Liver (tissue), 9 donors: ENCODE measurements around the gene ZNF865. TPM values are rescaled to one million over a fixed set of nuclear protein-coding genes. Genes with fewer than 3 reads are reported as not detected.

Experiments
- DNase-seq: peaks from one replicate; pipeline ENCODE4 v3.0.0-alpha.2; 2017; ENCODE audit warnings: low spot score
- H3K27ac ChIP-seq, 2 donors: one replicate each; pipeline ENCODE4 v1.7.0; 2013; ENCODE audit warnings: inconsistent platforms in 2 of 2, low read length in 2 of 2, control low read depth in 1 of 2, low read depth in 1 of 2, mild to moderate bottlenecking in 1 of 2
- H3K27me3 ChIP-seq, 4 donors: one replicate each; pipeline versions ENCODE4 v1.6.1 to v1.7.0; 2013; ENCODE audit warnings: low read length in 3 of 4, inconsistent platforms in 1 of 4, mild to moderate bottlenecking in 1 of 4, moderate library complexity in 1 of 4; ENCODE audit not compliant: control insufficient read depth in 4 of 4, insufficient read depth in 4 of 4
- H3K36me3 ChIP-seq, 4 donors: one replicate each; pipeline versions ENCODE4 v1.6.1 to v1.7.0; 2013; ENCODE audit warnings: low read length in 3 of 4, mild to moderate bottlenecking in 3 of 4, low read depth in 1 of 4, moderate library complexity in 1 of 4; ENCODE audit not compliant: control insufficient read depth in 4 of 4, insufficient read depth in 3 of 4
- H3K4me1 ChIP-seq, 4 donors: one replicate each; pipeline versions ENCODE4 v1.6.1 to v1.7.0; 2013; ENCODE audit warnings: low read length in 3 of 4, mild to moderate bottlenecking in 3 of 4, moderate library complexity in 1 of 4; ENCODE audit not compliant: control insufficient read depth in 4 of 4, insufficient read depth in 4 of 4
- H3K4me3 ChIP-seq, 3 donors: one replicate each; pipeline versions ENCODE4 v1.6.1 to v1.7.0; 2013; ENCODE audit warnings: low read length in 3 of 3, control low read depth in 1 of 3, low read depth in 1 of 3, mild to moderate bottlenecking in 1 of 3
- H3K9ac ChIP-seq, 2 donors: one replicate each; pipeline ENCODE4 v1.7.0; 2013; ENCODE audit warnings: low read length in 2 of 2, mild to moderate bottlenecking in 2 of 2, moderate library complexity in 2 of 2, control low read depth in 1 of 2, low read depth in 1 of 2
- H3K9me3 ChIP-seq, 4 donors: one replicate each; pipeline versions ENCODE4 v1.6.1 to v1.7.0; 2013; ENCODE audit warnings: low read length in 3 of 4; ENCODE audit not compliant: control insufficient read depth in 4 of 4
- EGR1 ChIP-seq, 2 donors: IDR thresholded peaks; 2 replicates each; pipeline ENCODE4 v1.6.1; 2016 to 2018; ENCODE audit warnings: antibody characterized with exemption in 2 of 2, low read depth in 2 of 2
- FOXA1 ChIP-seq: IDR thresholded peaks from 2 replicates; pipeline ENCODE4 v1.6.1; 2016; ENCODE audit warnings: antibody characterized with exemption
- FOXA2 ChIP-seq: IDR thresholded peaks from 2 replicates; pipeline ENCODE4 v1.6.1; 2016; ENCODE audit warnings: antibody characterized with exemption
- GABPA ChIP-seq, 2 donors: IDR thresholded peaks in 1 of 2; conservative IDR thresholded peaks in 1 of 2; 2 replicates each; pipeline ENCODE4 v1.6.1; 2016; ENCODE audit warnings: antibody characterized with exemption in 2 of 2, mild to moderate bottlenecking in 1 of 2, moderate library complexity in 1 of 2
- HNF4A ChIP-seq, 2 donors: conservative IDR thresholded peaks; 2 replicates each; pipeline ENCODE4 v1.6.1; 2016; ENCODE audit warnings: antibody characterized with exemption in 2 of 2, mild to moderate bottlenecking in 2 of 2
- HNF4G ChIP-seq: IDR thresholded peaks from 2 replicates; pipeline ENCODE4 v1.6.1; 2016; ENCODE audit warnings: antibody characterized with exemption
- JUND ChIP-seq, 2 donors: IDR thresholded peaks; 2 replicates each; pipeline ENCODE4 v1.6.1; 2016; ENCODE audit warnings: antibody characterized with exemption in 2 of 2
- NR2F2 ChIP-seq: IDR thresholded peaks from 2 replicates; pipeline ENCODE4 v1.6.1; 2016; ENCODE audit warnings: antibody characterized with exemption
- RAD21 ChIP-seq, 2 donors: IDR thresholded peaks; 2 replicates each; pipeline ENCODE4 v1.6.1; 2016; ENCODE audit warnings: antibody characterized with exemption in 2 of 2, mild to moderate bottlenecking in 2 of 2
- RXRA ChIP-seq, 2 donors: IDR thresholded peaks; 2 replicates each; pipeline ENCODE4 v1.6.1; 2017 to 2018; ENCODE audit warnings: antibody characterized with exemption in 2 of 2, mild to moderate bottlenecking in 1 of 2
- SP1 ChIP-seq: IDR thresholded peaks from 2 replicates; pipeline ENCODE4 v1.6.1; 2018; ENCODE audit warnings: antibody characterized with exemption, mild to moderate bottlenecking
- TAF1 ChIP-seq: conservative IDR thresholded peaks from 2 replicates; pipeline ENCODE4 v1.6.1; 2016; ENCODE audit warnings: antibody characterized with exemption, mild to moderate bottlenecking
- YY1 ChIP-seq: IDR thresholded peaks from 2 replicates; pipeline ENCODE4 v1.6.1; 2016; ENCODE audit warnings: antibody characterized with exemption, mild to moderate bottlenecking
- WGBS: extraction: QIAGEN DNeasy Blood & Tissue Kit; methylation state at CpG from one replicate; pipeline ENCODE4 v1.1.7; 2013; 5-methylcytosine and 5-hydroxymethylcytosine counted together
- polyA plus RNA-seq, 2 donors: library from polyadenylated mRNA; stranded (reverse) in 1 of 2; unstranded in 1 of 2; fragments of 200-250 nt in 1 of 2; fragments of >200 nt in 1 of 2; fragmentation: Nextera tagmentation in 1 of 2; extraction: Ambion mirVana in 1 of 2; gene quantifications; one replicate each; pipeline versions ENCODE4 v1.2.1 to v1.2.3, GENCODE V29; 2013 to 2015
- total RNA-seq, 2 donors: library from RNA; depleted of rRNA; stranded (reverse); fragments of >200 nt; gene quantifications; one replicate each; pipeline ENCODE4 v1.2.3, GENCODE V29; 2014
- TF ChIP-seq, protein P1 (sequence below): fragments of 150-350 bp; IDR thresholded peaks from 2 replicates; pipeline ENCODE4 v1.5.1; 2017; ENCODE audit warnings: improper control_type of control experiment, low read depth, low read length; ENCODE audit not compliant: missing input control
- TF ChIP-seq, protein P2 (sequence below): IDR thresholded peaks from 2 replicates; pipeline ENCODE4 v1.6.1; 2016; ENCODE audit warnings: antibody characterized with exemption
- TF ChIP-seq, protein P3 (sequence below): IDR thresholded peaks from 2 replicates; pipeline ENCODE4 v1.6.1; 2016; ENCODE audit warnings: antibody characterized with exemption
- TF ChIP-seq, protein P4 (sequence below): IDR thresholded peaks from 2 replicates; pipeline ENCODE4 v1.6.1; 2016; ENCODE audit warnings: antibody characterized with exemption
- TF ChIP-seq, protein P5 (sequence below): IDR thresholded peaks from 2 replicates; pipeline ENCODE4 v1.6.1; 2016; ENCODE audit warnings: antibody characterized with exemption, mild to moderate bottlenecking
- donor health status: healthy.
- donor health status: healthy.
- donor health status: healthy.
- donor health status: healthy.
- donor health status: healthy.

The ZNF865 gene
- total and polyA plus RNA-seq, 4 donors = 0.38 to 3.1 (median 1.6) TPM

DNA sequence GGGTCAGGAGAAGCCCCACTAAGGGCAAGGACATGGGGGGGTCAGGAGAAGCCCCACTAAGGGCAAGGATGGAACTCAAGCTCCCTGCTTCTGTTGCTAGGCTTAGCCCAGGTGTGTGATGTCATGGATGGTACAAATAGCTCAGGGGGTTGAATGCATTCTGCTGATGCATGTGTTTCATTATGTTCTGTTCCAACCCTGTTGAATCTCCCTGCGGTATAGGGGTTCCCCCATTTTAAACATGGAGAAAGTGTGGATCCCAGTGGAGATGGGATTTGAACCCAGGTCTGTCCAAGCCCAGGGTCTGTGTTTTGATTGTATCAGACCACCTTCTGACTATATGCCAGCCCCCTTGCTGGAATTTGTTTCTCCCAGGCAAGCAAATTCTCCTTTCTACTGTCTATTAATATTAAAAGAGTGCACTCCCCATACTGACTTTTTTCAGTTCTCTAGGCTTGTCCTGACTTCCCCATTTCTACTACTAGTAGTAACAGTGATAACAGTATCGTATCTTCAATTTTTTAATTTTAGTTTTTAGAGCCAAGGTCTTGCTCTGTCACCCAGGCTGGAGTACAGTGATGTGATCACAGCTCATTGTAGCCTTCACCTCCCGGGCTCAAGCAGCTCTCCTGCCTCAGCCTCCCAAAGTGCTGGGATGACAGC is 6.7 kb downstream of the ZNF865 start (continued):
- TF ChIP-seq, protein P1, sequence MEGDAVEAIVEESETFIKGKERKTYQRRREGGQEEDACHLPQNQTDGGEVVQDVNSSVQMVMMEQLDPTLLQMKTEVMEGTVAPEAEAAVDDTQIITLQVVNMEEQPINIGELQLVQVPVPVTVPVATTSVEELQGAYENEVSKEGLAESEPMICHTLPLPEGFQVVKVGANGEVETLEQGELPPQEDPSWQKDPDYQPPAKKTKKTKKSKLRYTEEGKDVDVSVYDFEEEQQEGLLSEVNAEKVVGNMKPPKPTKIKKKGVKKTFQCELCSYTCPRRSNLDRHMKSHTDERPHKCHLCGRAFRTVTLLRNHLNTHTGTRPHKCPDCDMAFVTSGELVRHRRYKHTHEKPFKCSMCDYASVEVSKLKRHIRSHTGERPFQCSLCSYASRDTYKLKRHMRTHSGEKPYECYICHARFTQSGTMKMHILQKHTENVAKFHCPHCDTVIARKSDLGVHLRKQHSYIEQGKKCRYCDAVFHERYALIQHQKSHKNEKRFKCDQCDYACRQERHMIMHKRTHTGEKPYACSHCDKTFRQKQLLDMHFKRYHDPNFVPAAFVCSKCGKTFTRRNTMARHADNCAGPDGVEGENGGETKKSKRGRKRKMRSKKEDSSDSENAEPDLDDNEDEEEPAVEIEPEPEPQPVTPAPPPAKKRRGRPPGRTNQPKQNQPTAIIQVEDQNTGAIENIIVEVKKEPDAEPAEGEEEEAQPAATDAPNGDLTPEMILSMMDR = no peak
- no peak for TF ChIP-seq GABPA (IDR thresholded peaks at IDR 0.05 in 1 of 2, conservative IDR thresholded peaks at IDR 0.05 in 1 of 2)
- no peak for TF ChIP-seq TAF1
- TF ChIP-seq HNF4G = no peak
- TF ChIP-seq JUND (IDR thresholded peaks at IDR 0.05) = no peak
- TF ChIP-seq SP1 = no peak
- TF ChIP-seq HNF4A (conservative IDR thresholded peaks at IDR 0.05) = no peak

DNA sequence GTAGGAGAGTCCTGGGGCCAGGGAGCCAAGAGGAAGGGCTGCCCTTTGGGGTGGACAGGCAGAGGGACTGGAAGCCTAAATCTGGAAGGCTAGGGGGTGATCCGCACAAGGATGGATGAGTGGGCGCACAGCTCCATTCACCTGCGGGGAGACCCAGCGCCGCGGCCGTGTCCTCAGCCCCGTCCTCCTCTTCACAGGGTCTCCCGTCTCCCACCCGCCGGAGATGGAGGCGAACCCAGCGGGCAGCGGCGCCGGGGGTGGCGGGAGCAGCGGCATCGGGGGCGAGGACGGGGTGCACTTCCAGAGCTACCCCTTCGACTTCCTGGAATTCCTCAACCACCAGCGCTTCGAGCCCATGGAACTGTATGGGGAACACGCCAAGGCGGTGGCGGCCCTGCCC is 7.9 kb downstream of the ZNF865 start:
- no peak for DNase-seq
- TF ChIP-seq JUND (IDR thresholded peaks at IDR 0.05) (no peak), SP1 (no peak)
- TF ChIP-seq, protein P2, sequence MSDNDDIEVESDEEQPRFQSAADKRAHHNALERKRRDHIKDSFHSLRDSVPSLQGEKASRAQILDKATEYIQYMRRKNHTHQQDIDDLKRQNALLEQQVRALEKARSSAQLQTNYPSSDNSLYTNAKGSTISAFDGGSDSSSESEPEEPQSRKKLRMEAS = no peak
- WGBS = 97% methylated on average over 27 of the region's 27 CpGs

DNA sequence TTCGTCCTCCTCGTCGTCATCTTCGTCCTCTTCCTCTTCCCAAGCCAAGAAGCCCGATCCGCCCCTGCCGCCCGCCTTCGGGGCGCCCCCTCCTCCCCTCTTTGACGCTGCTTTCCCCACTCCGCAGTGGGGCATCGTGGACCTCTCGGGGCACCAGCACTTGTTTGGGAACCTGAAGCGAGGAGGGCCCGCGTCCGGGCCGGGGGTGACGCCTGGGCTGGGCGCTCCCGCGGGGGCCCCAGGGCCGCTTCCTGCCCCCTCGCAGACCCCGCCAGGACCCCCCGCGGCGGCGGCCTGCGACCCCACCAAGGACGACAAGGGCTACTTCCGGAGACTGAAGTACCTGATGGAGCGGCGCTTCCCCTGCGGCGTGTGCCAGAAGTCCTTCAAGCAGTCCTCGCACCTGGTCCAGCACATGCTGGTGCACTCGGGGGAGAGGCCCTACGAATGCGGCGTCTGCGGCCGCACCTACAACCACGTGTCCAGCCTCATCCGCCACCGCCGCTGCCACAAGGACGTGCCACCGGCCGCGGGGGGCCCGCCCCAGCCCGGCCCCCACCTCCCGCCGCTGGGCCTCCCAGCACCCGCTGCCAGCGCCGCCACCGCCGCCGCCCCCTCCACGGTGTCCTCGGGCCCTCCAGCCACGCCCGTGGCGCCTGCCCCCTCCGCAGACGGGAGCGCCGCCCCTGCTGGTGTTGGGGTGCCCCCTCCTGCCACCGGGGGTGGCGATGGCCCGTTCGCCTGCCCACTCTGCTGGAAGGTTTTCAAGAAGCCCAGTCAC is 8.7 kb downstream of the ZNF865 start:
- WGBS = 95% methylated on average over 75 of the region's 75 CpGs
- no peak for DNase-seq
- Histone ChIP-seq H3K4me1 (no peaks in the 10 kb centered on the region), H3K9ac (no peak overlapping the region), H3K27ac (no peak overlapping the region), H3K36me3 (peaks cover 0 to 28% (median 14%) of the 10 kb centered on the region in 4 donors), H3K27me3 (no peaks in the 10 kb centered on the region), H3K9me3 (no peaks in the 10 kb centered on the region), H3K4me3 (no peak overlapping the region)
- TF ChIP-seq, protein P2 = no peak
- no peak for TF ChIP-seq YY1
- TF ChIP-seq, protein P3, sequence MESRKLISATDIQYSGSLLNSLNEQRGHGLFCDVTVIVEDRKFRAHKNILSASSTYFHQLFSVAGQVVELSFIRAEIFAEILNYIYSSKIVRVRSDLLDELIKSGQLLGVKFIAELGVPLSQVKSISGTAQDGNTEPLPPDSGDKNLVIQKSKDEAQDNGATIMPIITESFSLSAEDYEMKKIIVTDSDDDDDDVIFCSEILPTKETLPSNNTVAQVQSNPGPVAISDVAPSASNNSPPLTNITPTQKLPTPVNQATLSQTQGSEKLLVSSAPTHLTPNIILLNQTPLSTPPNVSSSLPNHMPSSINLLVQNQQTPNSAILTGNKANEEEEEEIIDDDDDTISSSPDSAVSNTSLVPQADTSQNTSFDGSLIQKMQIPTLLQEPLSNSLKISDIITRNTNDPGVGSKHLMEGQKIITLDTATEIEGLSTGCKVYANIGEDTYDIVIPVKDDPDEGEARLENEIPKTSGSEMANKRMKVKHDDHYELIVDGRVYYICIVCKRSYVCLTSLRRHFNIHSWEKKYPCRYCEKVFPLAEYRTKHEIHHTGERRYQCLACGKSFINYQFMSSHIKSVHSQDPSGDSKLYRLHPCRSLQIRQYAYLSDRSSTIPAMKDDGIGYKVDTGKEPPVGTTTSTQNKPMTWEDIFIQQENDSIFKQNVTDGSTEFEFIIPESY = no peak
- TF ChIP-seq SP1 = no peak
- TF ChIP-seq FOXA2 = no peak
- TF ChIP-seq, protein P4, sequence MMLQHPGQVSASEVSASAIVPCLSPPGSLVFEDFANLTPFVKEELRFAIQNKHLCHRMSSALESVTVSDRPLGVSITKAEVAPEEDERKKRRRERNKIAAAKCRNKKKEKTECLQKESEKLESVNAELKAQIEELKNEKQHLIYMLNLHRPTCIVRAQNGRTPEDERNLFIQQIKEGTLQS = no peak
- TF ChIP-seq JUND (IDR thresholded peaks at IDR 0.05) = no peak
- TF ChIP-seq GABPA (IDR thresholded peaks at IDR 0.05 in 1 of 2, conservative IDR thresholded peaks at IDR 0.05 in 1 of 2) = no peak
- TF ChIP-seq, protein P5, sequence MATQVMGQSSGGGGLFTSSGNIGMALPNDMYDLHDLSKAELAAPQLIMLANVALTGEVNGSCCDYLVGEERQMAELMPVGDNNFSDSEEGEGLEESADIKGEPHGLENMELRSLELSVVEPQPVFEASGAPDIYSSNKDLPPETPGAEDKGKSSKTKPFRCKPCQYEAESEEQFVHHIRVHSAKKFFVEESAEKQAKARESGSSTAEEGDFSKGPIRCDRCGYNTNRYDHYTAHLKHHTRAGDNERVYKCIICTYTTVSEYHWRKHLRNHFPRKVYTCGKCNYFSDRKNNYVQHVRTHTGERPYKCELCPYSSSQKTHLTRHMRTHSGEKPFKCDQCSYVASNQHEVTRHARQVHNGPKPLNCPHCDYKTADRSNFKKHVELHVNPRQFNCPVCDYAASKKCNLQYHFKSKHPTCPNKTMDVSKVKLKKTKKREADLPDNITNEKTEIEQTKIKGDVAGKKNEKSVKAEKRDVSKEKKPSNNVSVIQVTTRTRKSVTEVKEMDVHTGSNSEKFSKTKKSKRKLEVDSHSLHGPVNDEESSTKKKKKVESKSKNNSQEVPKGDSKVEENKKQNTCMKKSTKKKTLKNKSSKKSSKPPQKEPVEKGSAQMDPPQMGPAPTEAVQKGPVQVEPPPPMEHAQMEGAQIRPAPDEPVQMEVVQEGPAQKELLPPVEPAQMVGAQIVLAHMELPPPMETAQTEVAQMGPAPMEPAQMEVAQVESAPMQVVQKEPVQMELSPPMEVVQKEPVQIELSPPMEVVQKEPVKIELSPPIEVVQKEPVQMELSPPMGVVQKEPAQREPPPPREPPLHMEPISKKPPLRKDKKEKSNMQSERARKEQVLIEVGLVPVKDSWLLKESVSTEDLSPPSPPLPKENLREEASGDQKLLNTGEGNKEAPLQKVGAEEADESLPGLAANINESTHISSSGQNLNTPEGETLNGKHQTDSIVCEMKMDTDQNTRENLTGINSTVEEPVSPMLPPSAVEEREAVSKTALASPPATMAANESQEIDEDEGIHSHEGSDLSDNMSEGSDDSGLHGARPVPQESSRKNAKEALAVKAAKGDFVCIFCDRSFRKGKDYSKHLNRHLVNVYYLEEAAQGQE = no peak
- TF ChIP-seq EGR1 (IDR thresholded peaks at IDR 0.05; ENCODE audit: low read depth in 2 of 2) = no peak
- TF ChIP-seq RAD21 (IDR thresholded peaks at IDR 0.05) = no peak
- TF ChIP-seq NR2F2 = no peak
- TF ChIP-seq HNF4G = no peak
- no peak for TF ChIP-seq RXRA (IDR thresholded peaks at IDR 0.05)
- no peak for TF ChIP-seq FOXA1

More for the DNA sequence above, 7.9 kb downstream of the ZNF865 start:
- no peak overlapping the region for H3K27ac ChIP-seq
- no peak overlapping the region for H3K9ac ChIP-seq
- no peak overlapping the region for H3K4me3 ChIP-seq
- H3K4me1 ChIP-seq = no peaks in the 10 kb centered on the region
- H3K9me3 ChIP-seq = no peaks in the 10 kb centered on the region
- no peaks in the 10 kb centered on the region for H3K27me3 ChIP-seq
- H3K36me3 ChIP-seq = peaks cover 0 to 28% (median 14%) of the 10 kb centered on the region in 4 donors
